H1 (cell line): ENCODE data around the gene TOP3A. TPM values are rescaled to one million over a fixed set of nuclear protein-coding genes. Genes with fewer than 3 reads are reported as not detected.

ENCODE experiments used
- MAFK ChIP-seq: IDR thresholded peaks from 2 replicates; pipeline ENCODE4 v1.6.1; 2012; ENCODE audit warnings: low read depth, mild to moderate bottlenecking, improper control_type of control experiment, low read length
- POLR2A ChIP-seq, 2 experiments: IDR thresholded peaks; 1 replicate in 1 of 2; 2 replicates in 1 of 2; pipeline ENCODE4 v1.6.1; 2011; ENCODE audit warnings: low read depth in 2 of 2, low read length in 2 of 2, mild to moderate bottlenecking in 2 of 2; ENCODE audit errors: control extremely low read depth in 1 of 2
- POLR2AphosphoS5 ChIP-seq: IDR thresholded peaks from 2 replicates; pipeline ENCODE4 v1.6.1; 2011; ENCODE audit warnings: low read depth, low read length
- POU5F1 ChIP-seq: IDR thresholded peaks from 2 replicates; pipeline ENCODE4 v1.6.1; 2011; ENCODE audit warnings: low read depth, mild to moderate bottlenecking, low read length, moderate library complexity
- YY1 ChIP-seq: IDR thresholded peaks from 2 replicates; pipeline ENCODE4 v1.6.1; 2011; ENCODE audit warnings: low read depth, mild to moderate bottlenecking, low read length
- ZNF274 ChIP-seq: IDR thresholded peaks from 2 replicates; pipeline ENCODE4 v1.7.0; 2012; ENCODE audit warnings: low read length, borderline replicate concordance; ENCODE audit errors: extremely low read depth
- polyA plus RNA-seq, 7 experiments: library from polyadenylated mRNA; depleted of rRNA in 3 of 7; stranded (reverse) in 5 of 7; unstranded in 2 of 7; fragments of >200 nt in 5 of 7; fragments of 200-250 nt in 2 of 7; gene quantifications; 1 replicate in 5 of 7; 2 replicates in 1 of 7; 4 replicates in 1 of 7; pipeline versions ENCODE4 v1.2.1 to v1.2.3, GENCODE V29; 2011 to 2013; ENCODE audit warnings: missing spikeins in 2 of 7, mixed read lengths in 2 of 7
- total RNA-seq: library from RNA; stranded (reverse); fragmentation: NEBNext Ultra II Directional; extraction: Animal tissue kit (Norgen Biotek cat#: 25700); gene quantifications from 2 replicates; pipeline ENCODE4 v1.2.1, GENCODE V29; 2021
- TF ChIP-seq, protein P1 (sequence below): IDR thresholded peaks from 2 replicates; pipeline ENCODE4 v1.6.1; 2012; ENCODE audit warnings: inconsistent platforms

Gene TOP3A
- total and polyA plus RNA-seq, 2 of the 8 experiments (the other 6 are each of a cell fraction or from before 2014, with no cell fraction given), result 23.4 to 54.3 TPM

GRCh38 chr17:18251204-18251603, 63.6 kb downstream of the TOP3A start (continued):
- TF ChIP-seq ZNF274, result no peak
- no peak for TF ChIP-seq YY1
- TF ChIP-seq MAFK, result no peak
- TF ChIP-seq POLR2A (IDR thresholded peaks at IDR 0.05; ENCODE audit: control extremely low read depth in 1 of 2, low read depth in 2 of 2, low read length in 2 of 2), result no peak
- TF ChIP-seq POLR2AphosphoS5, result no peak
- TF ChIP-seq POU5F1, result no peak
- TF ChIP-seq, protein P1, sequence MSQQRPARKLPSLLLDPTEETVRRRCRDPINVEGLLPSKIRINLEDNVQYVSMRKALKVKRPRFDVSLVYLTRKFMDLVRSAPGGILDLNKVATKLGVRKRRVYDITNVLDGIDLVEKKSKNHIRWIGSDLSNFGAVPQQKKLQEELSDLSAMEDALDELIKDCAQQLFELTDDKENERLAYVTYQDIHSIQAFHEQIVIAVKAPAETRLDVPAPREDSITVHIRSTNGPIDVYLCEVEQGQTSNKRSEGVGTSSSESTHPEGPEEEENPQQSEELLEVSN, result no peak
